ENCODE data around the gene TBC1D13.
"Not testable (repeated sequence)": the region's sequence is repeated elsewhere in the genome, so short reads cannot be mapped to it uniquely, and the experiment has no call there.

Gene TBC1D13

GRCh38 chr9:128843171-128843570, 56.1 kb downstream of the TBC1D13 start:
- not testable (repeated sequence) for H3K9me3 Mint-ChIP-seq; H3K4me3 Mint-ChIP-seq; H3K27ac Mint-ChIP-seq; ATAC-seq; DNase-seq (ENCODE audit: low spot score in 2 of 2); H3K4me1 Mint-ChIP-seq
- peaks cover 15% of the 10 kb centered on the region for H3K36me3 Mint-ChIP-seq

DNA sequence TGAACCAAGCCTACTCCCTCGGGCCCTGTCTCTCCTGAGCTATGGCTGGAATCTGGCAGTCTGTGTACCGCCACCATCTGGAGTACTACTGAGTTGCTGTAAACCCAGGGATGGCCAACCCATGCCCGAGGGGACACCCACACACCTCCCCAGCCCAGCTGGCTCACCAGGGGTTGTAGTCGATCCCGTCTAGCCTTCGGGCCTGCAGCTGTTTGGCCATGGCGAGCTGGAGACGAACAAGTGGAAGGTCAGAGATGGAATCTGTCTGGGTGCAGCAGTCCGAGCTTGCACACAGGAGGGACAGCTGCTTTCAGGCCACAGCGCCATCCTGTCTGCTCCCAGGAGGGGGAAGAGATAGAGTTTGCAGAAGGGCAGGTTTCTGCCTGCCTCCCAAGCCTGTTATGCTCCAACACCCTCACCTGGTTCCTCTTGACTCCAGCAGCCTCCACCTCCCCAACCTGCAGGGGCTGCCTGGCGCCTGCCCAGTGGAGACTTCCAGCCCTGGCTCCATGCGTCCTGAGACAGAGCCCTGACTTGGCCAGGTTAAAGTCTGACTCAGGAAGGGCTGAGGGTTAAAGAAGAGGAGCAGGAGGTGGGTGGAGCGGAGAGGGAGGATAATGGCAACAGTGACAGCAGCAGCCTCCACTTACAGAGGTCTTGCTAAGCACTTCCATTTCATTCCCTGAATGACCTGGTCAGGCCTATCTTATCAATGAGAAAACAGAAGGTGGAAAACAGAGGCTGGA, 58.3 kb downstream of the TBC1D13 start:
- no peak for ATAC-seq
- H3K4me1 Mint-ChIP-seq = no peaks in the 10 kb centered on the region
- H3K4me3 Mint-ChIP-seq = no peak overlapping the region
- no peak overlapping the region for H3K27ac Mint-ChIP-seq
- DNase-seq (ENCODE audit: low spot score in 2 of 2) = no peak
- H3K9me3 Mint-ChIP-seq = no peaks in the 10 kb centered on the region
- peaks cover 6% of the 10 kb centered on the region for H3K36me3 Mint-ChIP-seq

- DNase-seq (ENCODE audit: low spot score in 2 of 2) (no peak), ATAC-seq (no peak)
- no peak overlapping the region for H3K27ac Mint-ChIP-seq
- H3K4me1 Mint-ChIP-seq = no peaks in the 10 kb centered on the region
- peaks cover 10% of the 10 kb centered on the region for H3K9me3 Mint-ChIP-seq
- no peak overlapping the region for H3K4me3 Mint-ChIP-seq
- peaks cover 6% of the 10 kb centered on the region for H3K36me3 Mint-ChIP-seq
Measured at GRCh38 chr9:128846680-128847030, 59.6 kb downstream of the TBC1D13 start.

GRCh38 chr9:128847803-128848202, 60.8 kb downstream of the TBC1D13 start:
- DNase-seq (ENCODE audit: low spot score in 2 of 2) = no peak
- no peak for ATAC-seq
- Mint-ChIP-seq H3K27ac (no peak overlapping the region), H3K4me1 (no peaks in the 10 kb centered on the region), H3K4me3 (no peak overlapping the region), H3K36me3 (peaks cover 6% of the 10 kb centered on the region), H3K9me3 (peaks cover 10% of the 10 kb centered on the region)

GRCh38 chr9:128851024-128851423, 64.0 kb downstream of the TBC1D13 start:
- H3K4me1 Mint-ChIP-seq; H3K9me3 Mint-ChIP-seq; H3K4me3 Mint-ChIP-seq; H3K27ac Mint-ChIP-seq; H3K36me3 Mint-ChIP-seq; ATAC-seq; DNase-seq (ENCODE audit: low spot score in 2 of 2): not testable (repeated sequence)

DNA sequence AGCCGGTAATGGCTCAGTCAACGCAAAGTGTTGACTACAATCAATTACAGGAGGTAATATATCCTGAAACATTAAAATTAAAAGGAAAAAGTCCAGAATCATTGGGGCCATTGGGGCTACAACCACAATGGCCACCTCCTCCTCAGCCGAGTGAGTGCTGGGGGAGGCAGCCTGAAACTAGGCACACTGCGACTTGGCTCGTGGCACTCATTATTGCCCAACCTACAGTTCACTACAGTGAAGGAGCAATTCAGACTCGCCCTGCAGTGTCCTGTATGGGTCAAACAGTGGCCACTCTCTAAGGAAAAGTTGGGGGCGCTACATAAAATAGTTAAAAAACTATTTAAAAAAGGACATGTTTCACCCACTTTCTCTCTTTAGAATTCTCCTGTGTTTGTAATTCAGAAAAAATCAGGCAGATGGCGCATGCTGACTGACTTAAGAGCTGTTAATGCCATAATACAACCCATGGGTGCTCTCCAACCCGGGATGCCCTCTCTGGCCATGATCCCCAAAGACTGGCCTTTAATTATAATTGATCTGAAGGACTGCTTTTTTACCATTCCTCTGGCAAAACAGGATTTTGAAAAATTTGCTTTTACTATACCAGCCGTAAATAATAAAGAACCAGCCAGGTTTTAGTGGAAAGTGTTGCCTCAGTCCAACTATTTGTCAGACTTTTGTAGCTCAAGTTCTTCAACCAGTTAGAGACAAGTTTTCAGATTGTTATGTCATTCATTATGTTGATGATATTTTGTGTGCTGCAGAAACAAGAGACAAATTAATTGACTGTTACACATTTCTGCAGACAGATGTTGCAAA, 64.9 kb downstream of the TBC1D13 start:
- H3K4me3 Mint-ChIP-seq; H3K9me3 Mint-ChIP-seq; H3K27ac Mint-ChIP-seq; H3K36me3 Mint-ChIP-seq; ATAC-seq; DNase-seq (ENCODE audit: low spot score in 2 of 2); H3K4me1 Mint-ChIP-seq: not testable (repeated sequence)

- not testable (repeated sequence) for DNase-seq (ENCODE audit: low spot score in 2 of 2); ATAC-seq; H3K27ac Mint-ChIP-seq; H3K4me3 Mint-ChIP-seq; H3K4me1 Mint-ChIP-seq; H3K9me3 Mint-ChIP-seq; H3K36me3 Mint-ChIP-seq
Measured at GRCh38 chr9:128852646-128853045, 65.6 kb downstream of the TBC1D13 start.

DNA sequence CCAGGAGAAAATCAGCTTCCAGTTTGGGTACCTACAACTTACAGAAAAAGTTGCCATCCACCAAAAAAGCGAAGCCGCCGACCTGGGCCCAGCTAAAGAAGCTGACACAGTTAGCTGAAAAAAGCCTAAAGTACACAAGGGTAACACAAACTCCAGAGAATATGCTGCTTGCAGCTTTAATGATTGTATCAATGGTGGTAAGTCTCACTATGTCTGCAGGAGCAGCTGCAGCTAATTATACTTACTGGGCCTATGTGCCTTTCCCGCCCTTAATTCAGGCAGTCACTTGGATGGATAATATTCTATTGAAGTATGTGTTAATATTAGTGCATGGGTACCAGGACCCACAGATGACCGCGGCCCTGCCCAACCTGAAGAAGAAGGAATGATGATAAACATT, 67.4 kb downstream of the TBC1D13 start:
- not testable (repeated sequence) for H3K27ac Mint-ChIP-seq; H3K4me3 Mint-ChIP-seq; DNase-seq (ENCODE audit: low spot score in 2 of 2); H3K4me1 Mint-ChIP-seq; ATAC-seq; H3K36me3 Mint-ChIP-seq; H3K9me3 Mint-ChIP-seq

- not testable (repeated sequence) for H3K4me3 Mint-ChIP-seq; H3K9me3 Mint-ChIP-seq; H3K36me3 Mint-ChIP-seq; DNase-seq (ENCODE audit: low spot score in 2 of 2); H3K27ac Mint-ChIP-seq; ATAC-seq; H3K4me1 Mint-ChIP-seq
Measured at GRCh38 chr9:128858476-128858875, 71.4 kb downstream of the TBC1D13 start.
